GM18909 (cell line): Measurements from ENCODE around the gene FOCAD.

Experiments
- ATAC-seq: cut with Tn5 transposase; IDR thresholded peaks from one replicate; pipeline ENCODE4 v1.9.1; 2021; ENCODE audit warnings: mild to moderate bottlenecking; ENCODE audit not compliant: unreplicated experiment, poor library complexity

The FOCAD gene

DNA sequence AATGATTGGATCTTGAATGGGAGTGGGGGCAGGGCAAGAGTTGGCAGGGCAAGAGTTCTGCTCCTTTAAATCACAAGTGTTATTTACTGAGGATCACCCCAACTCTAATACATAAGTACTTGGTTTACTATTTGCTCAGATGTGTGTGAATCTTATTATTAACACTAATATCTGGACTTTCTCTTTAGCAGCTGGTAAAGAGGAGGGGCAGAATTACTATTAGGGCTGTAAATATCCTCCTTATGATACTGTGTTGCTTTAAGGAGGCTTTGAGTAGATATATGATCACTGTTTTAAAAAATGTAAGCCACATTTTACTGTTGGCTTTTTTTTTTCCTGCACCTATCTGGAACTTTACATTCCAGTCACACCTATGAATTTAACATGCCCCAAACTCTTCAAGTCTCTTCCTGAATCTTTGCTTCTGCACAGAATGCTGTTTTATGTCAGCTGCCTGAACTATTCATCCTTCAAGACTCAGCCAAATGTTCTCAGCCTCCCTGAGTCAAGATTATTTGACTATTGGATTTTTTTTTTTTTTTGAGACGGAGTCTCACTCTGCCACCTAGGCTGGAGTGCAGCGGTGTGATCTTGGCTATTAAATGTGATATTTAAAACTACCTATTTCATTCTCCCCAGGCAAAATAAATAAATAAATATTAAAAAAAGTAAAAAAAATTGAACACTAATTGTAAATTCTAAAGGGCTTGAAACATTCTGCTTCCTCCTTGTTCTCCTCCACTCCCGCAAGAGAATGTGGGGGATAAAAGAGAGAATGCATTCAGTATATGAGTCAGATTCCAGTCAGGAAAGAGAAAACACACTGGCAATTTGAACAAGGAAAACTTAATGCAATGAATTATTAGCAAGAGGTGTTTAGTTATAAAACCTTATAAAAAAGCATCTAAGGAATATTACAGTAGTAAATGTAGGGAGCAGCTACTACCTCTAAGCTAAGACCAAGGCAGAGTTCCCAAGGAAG is 99.3 kb downstream of the FOCAD start:
- no peak for ATAC-seq

DNA sequence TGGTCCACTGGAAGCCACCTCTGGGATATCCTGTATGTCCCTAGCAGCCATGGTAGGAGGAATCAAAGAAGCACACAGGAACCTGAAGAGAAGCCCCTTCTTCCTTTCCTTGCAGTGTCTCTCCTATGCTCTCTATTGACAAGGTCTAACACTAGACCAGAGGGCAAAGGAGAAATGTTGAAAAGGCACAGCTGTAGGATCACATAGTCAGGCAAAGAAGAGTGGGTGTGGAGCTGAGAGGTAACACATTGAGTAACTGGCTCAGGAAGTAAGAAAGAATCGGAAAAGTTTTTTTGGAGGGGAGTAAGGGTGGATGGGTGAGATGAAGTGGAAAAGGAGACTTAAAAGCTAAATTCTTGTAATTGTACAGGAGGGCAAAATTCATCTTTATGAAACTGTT is 100.1 kb downstream of the FOCAD start:
- no peak for ATAC-seq

DNA sequence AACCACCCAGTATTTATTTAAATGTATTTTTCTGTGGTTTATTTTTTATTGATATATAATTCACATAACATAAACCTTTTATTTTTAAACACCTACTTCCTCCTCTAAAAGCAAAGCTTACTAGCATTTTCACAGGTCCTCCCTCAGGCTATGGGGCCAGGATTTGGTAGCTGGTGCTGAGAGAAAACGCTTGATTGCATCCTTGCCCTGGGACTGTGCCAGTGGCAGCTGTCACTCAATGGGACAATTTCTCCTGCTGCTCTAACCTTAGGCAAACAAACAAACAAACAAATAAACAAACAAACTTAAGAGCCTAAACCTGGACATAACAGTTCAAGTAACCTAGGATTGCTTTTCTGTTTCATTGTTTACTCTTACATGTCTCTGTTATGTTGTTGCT is 102.7 kb downstream of the FOCAD start:
- ATAC-seq: no peak

DNA sequence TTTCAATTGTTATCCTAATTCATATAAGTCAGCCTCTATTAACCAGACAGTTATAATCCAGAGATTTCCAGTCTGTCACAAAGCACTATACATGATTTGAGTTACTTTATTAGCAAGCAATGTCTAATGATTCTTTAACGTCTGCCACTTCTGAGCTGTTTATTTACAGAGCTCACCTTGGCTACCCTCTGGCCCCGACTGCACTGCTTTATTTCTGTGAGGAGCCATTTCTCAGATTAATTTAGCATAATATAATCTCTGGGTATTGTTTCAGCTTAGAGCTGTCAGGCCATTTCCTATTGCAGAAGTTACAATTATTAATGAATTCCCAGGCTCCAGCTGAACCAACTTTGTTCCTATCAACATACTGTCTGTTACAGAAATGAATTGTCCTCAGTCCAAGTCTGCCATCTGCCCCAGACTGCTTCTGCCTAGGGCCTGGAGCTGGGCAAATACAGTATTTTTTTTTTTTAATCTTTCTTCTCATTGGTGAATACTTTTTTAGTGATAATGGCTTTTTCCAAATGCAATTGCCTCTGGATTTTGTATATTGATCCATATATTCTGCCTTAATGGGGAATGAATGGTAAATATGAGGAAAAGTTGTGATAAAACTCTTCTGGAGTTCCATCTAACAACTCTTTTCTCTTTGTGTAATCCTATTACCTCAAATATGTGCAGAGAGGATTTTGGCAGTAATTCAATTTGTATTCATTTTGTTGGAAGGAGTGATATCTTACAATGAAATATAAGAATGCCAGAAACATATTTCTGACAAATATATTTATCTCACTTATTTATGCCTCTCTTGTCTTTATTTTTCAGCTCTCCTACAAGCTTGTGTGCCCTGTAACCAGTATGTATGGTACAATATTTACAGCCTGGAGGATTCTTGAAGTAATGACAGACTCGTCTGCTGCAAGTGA is 104.7 kb downstream of the FOCAD start:
- ATAC-seq: no peak

DNA sequence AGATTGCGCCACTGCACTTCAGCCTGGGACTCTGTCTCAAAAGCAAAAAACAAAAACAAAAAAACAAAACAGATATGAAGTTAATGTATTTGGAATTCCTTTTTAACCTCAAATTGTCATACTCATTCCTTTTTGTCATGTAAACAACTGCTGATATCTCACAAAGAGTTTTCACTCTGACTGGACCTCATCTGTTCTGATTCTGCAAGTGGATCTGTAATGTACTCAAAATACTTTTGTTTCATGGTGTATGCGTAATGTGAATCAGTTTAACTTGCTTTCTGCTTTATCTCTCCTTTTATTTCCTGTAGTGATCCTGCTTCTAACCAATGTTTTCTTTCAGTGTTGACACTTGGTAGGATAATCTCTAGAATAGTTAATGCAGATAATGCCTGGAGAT is 106.7 kb downstream of the FOCAD start:
- no peak for ATAC-seq

DNA sequence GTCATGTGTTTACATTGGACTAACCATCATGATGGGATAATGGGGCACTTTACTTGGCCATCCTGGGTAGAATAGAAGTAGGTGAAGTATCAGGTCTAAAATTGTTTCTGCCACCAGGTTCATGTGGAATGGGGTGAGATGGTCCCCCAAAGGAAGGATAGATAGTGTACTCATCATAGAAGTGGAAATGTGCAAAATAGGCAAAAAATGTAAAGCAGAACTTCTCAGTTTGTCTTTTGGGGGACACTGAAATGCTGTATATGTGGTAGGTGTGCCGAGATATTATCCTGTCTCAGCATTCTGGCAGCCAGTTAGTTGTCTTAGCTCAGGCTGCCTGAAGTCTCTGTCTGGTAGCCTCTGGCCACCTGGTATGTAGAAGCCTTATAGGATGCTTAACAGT is 107.6 kb downstream of the FOCAD start:
- no peak for ATAC-seq

DNA sequence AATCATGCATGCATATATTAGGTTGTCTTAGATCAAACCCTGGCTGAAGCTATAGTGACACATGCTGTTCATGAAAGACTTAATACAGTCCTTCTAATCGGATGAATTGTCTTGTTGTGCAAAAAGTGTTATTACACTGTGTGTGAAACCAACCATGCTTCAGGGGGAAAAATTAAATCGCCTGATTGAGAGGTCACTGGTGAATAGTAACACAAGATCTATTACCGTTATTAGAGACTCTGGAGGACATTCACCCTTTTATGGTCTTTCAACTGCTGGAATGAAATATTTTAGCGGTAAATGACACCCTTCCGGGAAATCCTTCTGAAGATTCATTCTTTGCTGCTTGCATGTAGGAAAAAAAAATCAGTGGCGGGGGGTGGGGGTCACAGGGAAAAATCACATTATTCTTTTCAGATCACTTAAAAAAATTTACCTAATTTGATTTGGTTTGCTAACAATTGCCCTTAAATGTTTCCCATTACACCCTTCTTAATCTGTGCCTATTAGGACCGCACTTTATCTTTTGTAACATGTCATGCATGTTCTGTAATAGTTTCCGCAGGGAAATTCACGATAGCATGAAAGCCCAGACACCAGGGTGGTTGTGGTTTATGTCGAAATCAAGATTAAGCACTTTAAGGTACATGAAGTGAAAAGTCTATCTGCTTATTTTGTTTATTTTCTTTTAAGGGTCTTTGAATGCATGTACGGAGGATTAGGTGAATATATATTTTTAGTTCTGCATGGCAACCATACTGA is 120.6 kb downstream of the FOCAD start:
- no peak for ATAC-seq

DNA sequence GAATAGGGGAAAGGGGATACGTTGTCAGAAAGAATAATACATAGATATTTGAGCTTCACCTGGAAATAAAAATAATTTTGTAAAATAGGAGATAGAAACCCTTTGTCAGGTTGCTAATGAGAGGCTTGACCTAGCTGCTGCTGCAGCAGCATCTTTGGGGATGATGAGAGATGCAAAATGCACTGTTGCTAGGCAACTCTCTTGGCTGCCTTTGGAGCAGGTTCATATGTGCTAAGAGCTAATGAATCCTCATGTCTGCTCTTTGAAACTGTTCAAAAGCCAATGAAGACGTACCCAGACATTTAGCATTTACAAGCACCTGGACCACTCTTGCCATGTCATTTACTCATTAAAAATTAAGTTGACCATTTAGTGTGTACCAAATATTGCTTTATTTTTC is 121.7 kb downstream of the FOCAD start:
- no peak for ATAC-seq

DNA sequence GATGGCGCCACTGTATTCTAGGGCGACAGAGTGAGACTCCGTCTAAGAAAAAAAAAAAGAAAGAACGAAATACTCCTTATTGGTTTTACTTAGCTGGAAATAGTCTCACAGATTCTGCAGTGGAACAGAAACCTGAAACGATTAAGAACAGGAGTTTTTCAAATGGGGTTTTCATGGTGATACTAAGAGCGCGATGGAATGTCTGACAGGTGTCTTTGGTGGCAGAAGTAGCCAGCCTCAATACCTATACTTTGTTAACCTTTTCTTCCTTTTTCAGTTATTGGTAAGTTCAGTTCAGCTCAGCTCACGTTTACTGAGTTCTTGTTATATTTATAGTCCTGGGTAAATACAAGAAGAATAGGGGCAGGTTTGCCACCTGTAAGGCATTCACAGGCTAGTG is 123.9 kb downstream of the FOCAD start:
- no peak for ATAC-seq

DNA sequence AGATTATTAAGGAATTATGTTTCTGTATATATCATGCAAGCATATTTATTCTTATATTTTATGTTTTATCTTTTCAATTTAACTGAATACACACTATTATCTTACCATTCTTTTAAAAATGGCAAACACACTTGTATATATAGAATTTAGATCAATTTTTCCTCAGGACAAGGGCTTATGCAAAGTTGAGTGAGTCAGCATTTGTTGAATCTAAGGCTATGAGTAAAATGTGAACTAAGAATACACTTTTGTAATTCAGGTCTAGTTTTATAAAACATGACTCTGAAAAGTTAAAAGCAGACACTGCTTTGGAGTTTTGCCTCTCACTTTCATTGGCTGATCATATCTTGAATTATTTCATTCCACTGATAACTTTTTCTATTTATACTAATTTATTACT is 127.8 kb downstream of the FOCAD start:
- no peak for ATAC-seq

DNA sequence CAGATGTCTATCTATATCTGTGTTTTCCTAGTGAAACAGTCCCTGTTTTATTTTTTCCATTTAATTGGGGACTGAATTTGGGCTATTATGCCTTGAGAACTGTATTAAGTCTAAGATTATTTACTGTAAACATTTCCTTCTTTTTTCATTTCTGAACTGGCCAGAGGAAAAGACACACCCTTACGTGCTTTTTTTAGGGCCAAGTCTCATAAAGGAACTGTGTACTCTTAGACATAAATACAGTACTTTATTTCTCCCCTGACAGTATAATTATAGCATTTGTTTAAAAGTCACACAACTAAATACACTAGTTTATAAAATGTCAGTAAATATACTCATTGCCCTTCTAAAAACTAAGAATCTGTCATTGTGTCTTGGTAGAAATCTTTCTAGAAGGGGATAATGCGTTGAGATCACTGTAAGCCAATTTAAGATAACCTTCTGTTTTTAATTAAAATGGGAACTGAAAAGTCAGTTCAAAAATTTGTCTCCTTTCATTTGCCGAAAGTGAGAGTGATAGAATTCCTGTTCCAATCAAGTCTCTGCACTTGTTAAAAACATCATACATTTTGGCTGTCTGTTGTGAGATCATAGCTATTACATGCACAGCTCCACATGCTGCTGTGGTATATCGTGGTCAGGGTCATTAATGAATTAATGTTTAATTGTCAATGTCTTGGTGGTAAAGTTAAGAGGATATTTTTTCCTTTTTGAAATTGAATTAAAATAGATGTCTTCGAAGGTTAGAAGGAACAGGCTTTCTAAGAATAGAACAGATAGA is 132.1 kb downstream of the FOCAD start:
- ATAC-seq: no peak

DNA sequence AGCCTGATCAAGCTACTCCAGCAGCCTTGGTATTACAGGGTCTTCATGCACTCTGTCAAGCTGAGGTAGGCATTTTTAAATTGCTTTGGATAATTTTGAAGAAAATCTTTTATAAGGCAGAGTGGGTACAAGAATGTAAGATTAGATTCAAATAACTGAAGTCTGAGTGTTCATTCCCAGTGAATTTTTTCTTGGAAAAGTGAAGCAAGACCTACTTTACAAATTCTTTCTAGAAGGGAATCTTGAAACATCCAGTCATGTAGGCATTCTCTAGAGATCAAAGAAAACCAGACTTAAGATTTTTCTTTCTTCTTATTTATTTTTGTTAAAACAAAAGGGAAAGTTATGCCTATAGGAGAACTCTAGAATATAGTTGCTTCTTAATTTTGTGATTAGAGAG is 139.0 kb downstream of the FOCAD start:
- ATAC-seq: no peak

DNA sequence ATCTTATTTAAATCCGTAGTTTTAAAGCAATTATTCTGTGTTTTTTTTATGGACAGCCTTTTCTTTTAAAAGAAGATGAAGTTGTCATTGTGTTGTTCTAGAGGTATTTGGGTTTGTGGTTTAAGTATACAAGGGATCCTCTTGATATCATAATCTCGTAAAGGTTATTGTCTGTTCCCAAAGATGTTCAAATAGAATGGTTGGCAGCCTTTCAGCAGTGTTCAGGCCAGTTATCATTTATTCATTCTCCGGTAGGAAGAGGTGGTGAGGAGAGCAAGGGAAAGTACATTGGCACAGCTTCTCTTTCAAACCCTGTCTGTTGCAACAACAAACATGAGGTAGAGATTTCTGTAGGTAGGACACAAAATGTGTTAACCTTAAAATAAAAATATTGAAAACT is 147.0 kb downstream of the FOCAD start:
- ATAC-seq: no peak

DNA sequence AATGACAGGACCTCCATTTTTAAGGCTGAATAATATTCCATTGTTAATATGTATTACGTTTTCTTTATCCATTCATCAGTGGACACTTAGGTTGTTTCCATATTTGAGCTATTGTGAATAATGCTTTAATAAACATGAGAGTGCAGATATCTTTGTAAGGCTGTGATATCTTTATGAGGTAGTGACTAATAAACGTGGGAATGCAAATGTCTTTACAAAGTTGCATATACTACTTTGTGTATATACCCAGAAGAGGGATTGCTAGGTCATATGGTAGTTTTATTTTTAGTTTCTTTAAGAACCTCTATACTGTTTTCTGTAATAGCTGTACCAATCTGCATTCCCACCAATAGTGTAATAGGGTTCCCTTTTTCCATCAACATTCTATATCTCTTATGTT is 148.7 kb downstream of the FOCAD start:
- ATAC-seq: no peak

DNA sequence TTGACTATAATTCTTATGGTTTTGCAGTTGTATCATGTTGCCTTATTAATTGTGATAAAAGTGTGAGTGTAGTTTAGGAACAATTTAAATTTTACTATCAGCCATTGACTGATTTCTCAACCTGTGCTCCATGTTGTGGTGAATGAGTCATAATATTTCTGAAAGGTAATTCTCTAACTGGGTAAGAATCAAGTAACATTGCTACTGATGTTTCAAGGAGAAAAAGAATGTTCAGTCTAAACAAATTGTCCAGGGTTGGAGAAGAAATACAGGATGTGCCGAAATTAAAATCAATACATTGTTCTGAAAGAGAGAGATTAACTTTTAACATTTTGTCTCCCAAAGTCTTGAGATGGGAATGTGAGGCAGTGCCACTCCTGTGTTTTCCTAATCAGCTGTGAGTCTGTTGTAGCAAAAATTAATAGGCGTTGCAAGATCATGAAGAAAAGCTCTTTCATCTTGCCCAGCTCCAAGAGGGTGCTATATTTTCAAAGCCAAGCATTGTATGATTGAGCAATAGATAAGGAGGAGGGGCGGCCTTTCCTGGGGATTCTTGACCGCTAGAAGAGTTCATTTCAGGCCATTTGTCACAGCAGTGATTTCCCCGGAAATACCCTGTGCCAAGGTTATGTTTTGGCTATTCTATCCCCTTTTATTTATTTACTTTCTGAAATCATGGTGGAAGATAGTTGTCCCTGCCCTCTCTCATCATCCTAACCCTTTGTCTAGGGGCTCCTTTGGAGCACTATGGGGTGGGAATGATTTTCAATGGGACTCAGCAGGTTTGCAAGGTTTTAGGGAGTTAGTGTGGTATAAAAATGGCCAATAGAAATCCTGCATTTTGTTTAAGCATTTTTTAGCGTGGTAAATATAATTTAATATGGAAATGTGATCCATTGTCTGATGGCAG is 151.6 kb downstream of the FOCAD start:
- ATAC-seq: no peak

DNA sequence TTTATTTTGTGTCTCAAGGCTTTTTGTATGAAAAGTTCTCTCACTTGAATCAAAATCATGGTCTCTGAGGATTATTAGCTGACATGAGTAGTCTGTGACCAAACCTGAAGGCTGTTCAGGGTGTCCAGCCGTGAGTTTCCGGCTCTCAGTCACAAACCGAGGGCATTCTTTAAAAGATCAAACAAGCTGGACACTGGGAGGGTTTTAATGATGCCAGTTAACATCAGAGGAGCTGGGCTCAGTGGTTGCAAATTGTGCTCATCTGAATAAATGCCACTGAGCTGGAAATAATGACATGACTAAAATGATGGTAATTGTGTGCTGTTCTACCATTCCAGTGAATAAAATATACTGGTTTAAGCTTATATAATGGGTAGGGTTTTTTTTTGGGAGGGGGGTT is 153.1 kb downstream of the FOCAD start:
- no peak for ATAC-seq

DNA sequence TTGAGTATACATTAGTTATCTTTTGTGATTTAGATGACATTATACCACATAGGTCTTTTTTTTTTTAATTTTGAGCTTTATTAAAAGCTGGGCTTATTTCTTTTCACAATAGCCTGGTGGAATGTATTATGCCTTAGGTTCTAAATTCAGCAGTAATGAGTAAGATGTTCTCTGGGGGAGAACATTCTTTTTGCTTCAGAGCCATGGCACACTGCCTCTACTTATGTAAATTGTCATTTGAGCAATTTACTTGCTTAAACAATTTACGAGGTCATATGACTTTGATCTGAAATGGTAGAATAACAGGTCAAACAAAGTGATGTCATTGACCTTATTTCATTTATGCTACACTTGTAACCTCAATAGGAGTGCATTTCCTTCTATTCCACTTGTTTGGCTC is 154.2 kb downstream of the FOCAD start:
- ATAC-seq: no peak

DNA sequence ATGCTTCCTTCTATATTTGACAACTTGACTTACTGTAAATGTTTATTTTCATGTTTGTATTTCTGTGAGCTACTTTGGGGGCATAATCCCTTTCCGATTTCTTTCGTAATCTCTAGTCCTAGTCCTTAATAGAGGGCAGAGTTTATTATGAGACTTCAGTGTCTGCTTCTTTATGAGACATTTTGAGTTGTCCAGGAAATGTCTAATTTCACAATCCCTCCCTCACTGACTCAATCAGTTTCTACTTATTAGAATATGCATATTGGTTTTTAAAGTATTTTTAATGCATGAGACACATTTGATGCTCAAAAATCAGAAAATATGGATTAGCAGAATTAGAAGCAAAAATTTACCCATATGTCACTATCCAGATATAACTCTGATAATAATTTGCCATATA is 160.9 kb downstream of the FOCAD start:
- ATAC-seq: no peak

DNA sequence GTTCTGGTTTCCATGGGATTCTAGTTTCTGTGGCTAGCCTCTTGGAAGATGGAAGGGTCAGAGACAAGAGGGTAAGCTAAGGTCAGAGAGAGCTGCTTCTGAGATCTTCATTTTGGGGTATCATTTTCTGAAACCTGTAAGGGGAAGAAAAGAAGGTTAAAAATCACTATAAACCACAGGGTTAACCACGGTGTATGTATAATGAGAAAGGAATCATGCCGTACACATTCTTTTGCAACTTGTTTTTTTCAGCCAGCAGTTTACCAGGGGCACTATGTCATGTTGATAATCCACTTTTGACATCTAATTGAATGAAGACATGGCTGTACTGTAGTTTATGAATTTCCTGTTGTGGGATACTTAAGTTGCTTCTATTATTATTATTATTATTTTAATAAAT is 164.4 kb downstream of the FOCAD start:
- no peak for ATAC-seq
